Measurements from ENCODE around the gene FAM131A.
"Not testable (repeated sequence)": the region's sequence is repeated elsewhere in the genome, so short reads cannot be mapped to it uniquely, and the experiment has no call there.

The FAM131A gene

DNA sequence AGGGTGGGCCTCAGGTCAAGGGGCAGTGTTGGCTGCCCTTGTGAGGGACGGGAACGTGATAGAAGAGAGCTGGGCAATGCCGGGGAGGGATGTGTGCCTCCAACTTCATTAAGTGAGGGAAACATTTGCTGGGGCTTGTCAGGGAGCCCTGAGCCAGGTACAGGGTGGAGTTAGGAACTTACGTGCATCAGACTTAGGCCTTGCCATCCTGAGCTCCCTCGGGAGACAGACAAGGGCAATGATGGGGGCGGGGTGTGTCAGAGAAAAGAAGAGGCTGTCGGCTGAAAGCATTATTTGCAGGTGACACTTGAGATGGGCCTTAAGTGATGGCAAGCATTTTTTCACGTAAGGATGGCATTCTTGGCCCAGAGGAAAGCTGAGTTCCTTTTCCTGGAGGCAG lies 1.6 kb downstream of the FAM131A start:
- no peaks in the 10 kb centered on the region for H3K9me3 ChIP-seq (ENCODE audit: control insufficient read depth in 1 of 2, low read length in 2 of 2)
- no peak overlapping the region for H3K27ac ChIP-seq (ENCODE audit: low read depth, low read length)
- peaks cover 28 to 43% of the 10 kb centered on the region in 2 donors for H3K4me1 ChIP-seq (ENCODE audit: control insufficient read depth in 1 of 2, insufficient read depth in 2 of 2, low read length in 2 of 2)
- H3K36me3 ChIP-seq (ENCODE audit: control insufficient read depth in 1 of 2, insufficient read depth in 2 of 2, low read length in 2 of 2) = peaks cover 8 to 33% of the 10 kb centered on the region in 2 donors
- no peak overlapping the region for H3K4me3 ChIP-seq (ENCODE audit: low read depth in 1 of 2, low read length in 2 of 2)
- no peak overlapping the region for H3K9ac ChIP-seq (ENCODE audit: low read depth in 1 of 2, low read length in 2 of 2)
- H3K27me3 ChIP-seq (ENCODE audit: control insufficient read depth in 1 of 2, insufficient read depth in 2 of 2, low read length in 2 of 2) = no peaks in the 10 kb centered on the region

- H3K9ac ChIP-seq (ENCODE audit: low read depth in 1 of 2, low read length in 2 of 2); H3K27ac ChIP-seq (ENCODE audit: low read depth, low read length); H3K27me3 ChIP-seq (ENCODE audit: control insufficient read depth in 1 of 2, insufficient read depth in 2 of 2, low read length in 2 of 2); H3K9me3 ChIP-seq (ENCODE audit: control insufficient read depth in 1 of 2, low read length in 2 of 2); H3K4me3 ChIP-seq (ENCODE audit: low read depth in 1 of 2, low read length in 2 of 2): not testable (repeated sequence)
- peaks cover 2 to 31% of the 10 kb centered on the region in 2 donors for H3K36me3 ChIP-seq (ENCODE audit: control insufficient read depth in 1 of 2, insufficient read depth in 2 of 2, low read length in 2 of 2)
- H3K4me1 ChIP-seq (ENCODE audit: control insufficient read depth in 1 of 2, insufficient read depth in 2 of 2, low read length in 2 of 2) = peaks cover 28 to 43% of the 10 kb centered on the region in 2 donors
Measured at GRCh38 chr3:184339451-184340135, 2.2 kb downstream of the FAM131A start.

- Histone ChIP-seq H3K4me3 (ENCODE audit: low read depth in 1 of 2, low read length in 2 of 2) (no peak overlapping the region), H3K9me3 (ENCODE audit: control insufficient read depth in 1 of 2, low read length in 2 of 2) (no peaks in the 10 kb centered on the region), H3K4me1 (ENCODE audit: control insufficient read depth in 1 of 2, insufficient read depth in 2 of 2, low read length in 2 of 2) (peaks cover 23 to 42% of the 10 kb centered on the region in 2 donors), H3K27ac (ENCODE audit: low read depth, low read length) (no peak overlapping the region), H3K36me3 (ENCODE audit: control insufficient read depth in 1 of 2, insufficient read depth in 2 of 2, low read length in 2 of 2) (peaks cover 0 to 27% of the 10 kb centered on the region in 2 donors), H3K9ac (ENCODE audit: low read depth in 1 of 2, low read length in 2 of 2) (no peak overlapping the region), H3K27me3 (ENCODE audit: control insufficient read depth in 1 of 2, insufficient read depth in 2 of 2, low read length in 2 of 2) (no peaks in the 10 kb centered on the region)
Measured at GRCh38 chr3:184341925-184342324, 4.5 kb downstream of the FAM131A start.

GRCh38 chr3:184343200-184343876 lies 5.9 kb downstream of the FAM131A start:
- Histone ChIP-seq H3K36me3 (ENCODE audit: control insufficient read depth in 1 of 2, insufficient read depth in 2 of 2, low read length in 2 of 2) (peaks cover 0 to 33% of the 10 kb centered on the region in 2 donors), H3K4me1 (ENCODE audit: control insufficient read depth in 1 of 2, insufficient read depth in 2 of 2, low read length in 2 of 2) (peaks cover 18 to 27% of the 10 kb centered on the region in 2 donors), H3K4me3 (ENCODE audit: low read depth in 1 of 2, low read length in 2 of 2) (no peak overlapping the region), H3K9me3 (ENCODE audit: control insufficient read depth in 1 of 2, low read length in 2 of 2) (no peaks in the 10 kb centered on the region), H3K27ac (ENCODE audit: low read depth, low read length) (no peak overlapping the region), H3K9ac (ENCODE audit: low read depth in 1 of 2, low read length in 2 of 2) (no peak overlapping the region), H3K27me3 (ENCODE audit: control insufficient read depth in 1 of 2, insufficient read depth in 2 of 2, low read length in 2 of 2) (no peaks in the 10 kb centered on the region)

GRCh38 chr3:184344579-184345316 lies 7.3 kb downstream of the FAM131A start:
- no peak overlapping the region for H3K9ac ChIP-seq (ENCODE audit: low read depth in 1 of 2, low read length in 2 of 2)
- no peak overlapping the region for H3K4me3 ChIP-seq (ENCODE audit: low read depth in 1 of 2, low read length in 2 of 2)
- H3K4me1 ChIP-seq (ENCODE audit: control insufficient read depth in 1 of 2, insufficient read depth in 2 of 2, low read length in 2 of 2) = peaks cover 15 to 23% of the 10 kb centered on the region in 2 donors
- no peaks in the 10 kb centered on the region for H3K27me3 ChIP-seq (ENCODE audit: control insufficient read depth in 1 of 2, insufficient read depth in 2 of 2, low read length in 2 of 2)
- no peak overlapping the region for H3K27ac ChIP-seq (ENCODE audit: low read depth, low read length)
- no peaks in the 10 kb centered on the region for H3K9me3 ChIP-seq (ENCODE audit: control insufficient read depth in 1 of 2, low read length in 2 of 2)
- H3K36me3 ChIP-seq (ENCODE audit: control insufficient read depth in 1 of 2, insufficient read depth in 2 of 2, low read length in 2 of 2) = peaks cover 0 to 33% of the 10 kb centered on the region in 2 donors

DNA sequence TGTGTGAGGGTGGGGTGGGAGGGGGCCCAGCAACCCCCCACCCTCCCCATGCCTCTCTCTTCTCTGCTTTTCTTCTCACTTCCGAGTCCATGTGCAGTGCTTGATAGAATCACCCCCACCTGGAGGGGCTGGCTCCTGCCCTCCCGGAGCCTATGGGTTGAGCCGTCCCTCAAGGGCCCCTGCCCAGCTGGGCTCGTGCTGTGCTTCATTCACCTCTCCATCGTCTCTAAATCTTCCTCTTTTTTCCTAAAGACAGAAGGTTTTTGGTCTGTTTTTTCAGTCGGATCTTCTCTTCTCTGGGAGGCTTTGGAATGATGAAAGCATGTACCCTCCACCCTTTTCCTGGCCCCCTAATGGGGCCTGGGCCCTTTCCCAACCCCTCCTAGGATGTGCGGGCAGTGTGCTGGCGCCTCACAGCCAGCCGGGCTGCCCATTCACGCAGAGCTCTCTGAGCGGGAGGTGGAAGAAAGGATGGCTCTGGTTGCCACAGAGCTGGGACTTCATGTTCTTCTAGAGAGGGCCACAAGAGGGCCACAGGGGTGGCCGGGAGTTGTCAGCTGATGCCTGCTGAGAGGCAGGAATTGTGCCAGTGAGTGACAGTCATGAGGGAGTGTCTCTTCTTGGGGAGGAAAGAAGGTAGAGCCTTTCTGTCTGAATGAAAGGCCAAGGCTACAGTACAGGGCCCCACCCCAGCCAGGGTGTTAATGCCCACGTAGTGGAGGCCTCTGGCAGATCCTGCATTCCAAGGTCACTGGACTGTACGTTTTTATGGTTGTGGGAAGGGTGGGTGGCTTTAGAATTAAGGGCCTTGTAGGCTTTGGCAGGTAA lies 8.1 kb downstream of the FAM131A start:
- H3K9me3 ChIP-seq (ENCODE audit: control insufficient read depth in 1 of 2, low read length in 2 of 2) = no peaks in the 10 kb centered on the region
- H3K9ac ChIP-seq (ENCODE audit: low read depth in 1 of 2, low read length in 2 of 2) = peak overlapping the region in 1 of 2 donors; percentile 14
- peaks cover 15 to 23% of the 10 kb centered on the region in 2 donors for H3K4me1 ChIP-seq (ENCODE audit: control insufficient read depth in 1 of 2, insufficient read depth in 2 of 2, low read length in 2 of 2)
- peaks cover 0 to 33% of the 10 kb centered on the region in 2 donors for H3K36me3 ChIP-seq (ENCODE audit: control insufficient read depth in 1 of 2, insufficient read depth in 2 of 2, low read length in 2 of 2)
- no peak overlapping the region for H3K4me3 ChIP-seq (ENCODE audit: low read depth in 1 of 2, low read length in 2 of 2)
- no peak overlapping the region for H3K27ac ChIP-seq (ENCODE audit: low read depth, low read length)
- no peaks in the 10 kb centered on the region for H3K27me3 ChIP-seq (ENCODE audit: control insufficient read depth in 1 of 2, insufficient read depth in 2 of 2, low read length in 2 of 2)

DNA sequence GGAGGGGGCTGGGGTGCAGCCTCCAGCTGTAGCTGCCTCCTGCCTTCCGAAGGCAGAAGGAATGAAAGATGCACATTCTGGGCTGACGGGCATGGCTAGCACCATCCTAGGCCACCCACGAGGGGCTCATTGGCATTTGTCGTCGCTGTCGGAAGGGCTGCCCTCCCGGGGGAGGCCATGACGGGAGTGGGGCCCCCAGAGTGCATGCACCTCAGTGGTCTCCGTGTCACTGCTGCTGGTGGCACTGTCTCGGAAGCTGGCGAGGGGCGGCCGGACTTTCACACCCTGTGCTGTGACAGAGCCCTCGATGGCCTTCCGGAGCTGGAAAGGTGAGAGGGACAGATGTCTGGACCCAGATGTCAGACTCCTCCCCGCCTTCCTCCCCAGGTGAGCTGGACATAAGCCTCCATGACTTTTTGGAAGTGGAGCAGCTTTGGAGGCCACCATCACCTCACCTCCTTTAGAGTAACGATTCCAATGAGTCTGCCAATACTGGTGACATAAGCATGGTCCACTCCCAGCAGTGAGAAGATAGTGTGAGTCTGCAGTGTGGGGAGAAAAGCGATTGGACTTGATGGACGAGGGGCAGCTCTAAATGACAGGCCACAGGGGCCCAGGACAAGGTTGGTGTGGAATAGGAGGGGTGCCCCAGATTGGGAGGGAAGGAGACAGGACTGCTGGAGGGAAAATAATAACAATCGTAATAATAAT lies 9.2 kb downstream of the FAM131A start:
- H3K4me3 ChIP-seq (ENCODE audit: low read depth in 1 of 2, low read length in 2 of 2) = no peak overlapping the region
- H3K4me1 ChIP-seq (ENCODE audit: control insufficient read depth in 1 of 2, insufficient read depth in 2 of 2, low read length in 2 of 2) = peaks cover 18 to 20% of the 10 kb centered on the region in 2 donors
- H3K27ac ChIP-seq (ENCODE audit: low read depth, low read length) = no peak overlapping the region

DNA sequence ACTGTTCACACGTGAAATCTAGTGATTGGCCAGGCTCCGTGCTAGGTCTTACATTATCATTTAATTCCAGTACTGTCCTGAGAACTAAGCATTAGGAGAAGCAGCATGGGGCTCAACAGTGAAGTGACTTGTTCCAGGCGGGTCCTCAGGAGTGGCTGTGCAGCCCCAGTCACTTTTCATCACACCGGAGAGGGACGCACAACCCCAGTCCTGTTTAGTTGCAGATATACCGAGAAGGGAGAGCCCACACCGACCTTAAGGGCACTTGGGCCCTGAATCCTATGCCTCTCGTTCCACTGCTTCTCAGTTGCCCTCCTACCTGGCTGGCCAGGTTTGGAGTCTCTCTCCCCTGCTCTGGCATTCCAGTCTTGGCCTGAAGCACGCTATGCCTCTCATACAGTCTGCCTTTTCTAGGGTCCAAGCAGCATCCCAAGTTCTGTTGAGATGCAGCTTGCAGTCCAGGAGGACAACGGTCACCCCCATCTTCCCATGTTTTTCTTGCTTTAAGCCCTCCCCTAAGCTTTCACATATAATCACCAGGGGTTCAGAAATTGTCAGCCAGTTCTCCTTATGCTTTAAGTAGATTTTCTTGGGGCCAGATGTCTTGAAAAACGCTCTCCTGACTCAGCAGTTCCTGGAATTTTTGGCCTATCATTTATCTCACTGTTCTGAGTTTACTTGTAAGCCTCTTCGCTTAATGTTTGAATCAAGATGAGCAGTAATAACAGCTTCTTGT lies 10.1 kb downstream of the FAM131A start:
- peaks cover 0 to 28% of the 10 kb centered on the region in 2 donors for H3K36me3 ChIP-seq (ENCODE audit: control insufficient read depth in 1 of 2, insufficient read depth in 2 of 2, low read length in 2 of 2)
- H3K9me3 ChIP-seq (ENCODE audit: control insufficient read depth in 1 of 2, low read length in 2 of 2) = no peaks in the 10 kb centered on the region
- H3K4me3 ChIP-seq (ENCODE audit: low read depth in 1 of 2, low read length in 2 of 2) = no peak overlapping the region
- no peak overlapping the region for H3K27ac ChIP-seq (ENCODE audit: low read depth, low read length)
- H3K4me1 ChIP-seq (ENCODE audit: control insufficient read depth in 1 of 2, insufficient read depth in 2 of 2, low read length in 2 of 2) = peaks cover 21 to 23% of the 10 kb centered on the region in 2 donors
- H3K27me3 ChIP-seq (ENCODE audit: control insufficient read depth in 1 of 2, insufficient read depth in 2 of 2, low read length in 2 of 2) = no peaks in the 10 kb centered on the region
- no peak overlapping the region for H3K9ac ChIP-seq (ENCODE audit: low read depth in 1 of 2, low read length in 2 of 2)

More for the DNA sequence above, 9.2 kb downstream of the FAM131A start:
- Histone ChIP-seq H3K9ac (ENCODE audit: low read depth in 1 of 2, low read length in 2 of 2) (no peak overlapping the region), H3K36me3 (ENCODE audit: control insufficient read depth in 1 of 2, insufficient read depth in 2 of 2, low read length in 2 of 2) (peaks cover 0 to 33% of the 10 kb centered on the region in 2 donors), H3K9me3 (ENCODE audit: control insufficient read depth in 1 of 2, low read length in 2 of 2) (no peaks in the 10 kb centered on the region), H3K27me3 (ENCODE audit: control insufficient read depth in 1 of 2, insufficient read depth in 2 of 2, low read length in 2 of 2) (no peaks in the 10 kb centered on the region)

- Histone ChIP-seq H3K4me1 (ENCODE audit: control insufficient read depth in 1 of 2, insufficient read depth in 2 of 2, low read length in 2 of 2) (peaks cover 27 to 28% of the 10 kb centered on the region in 2 donors), H3K36me3 (ENCODE audit: control insufficient read depth in 1 of 2, insufficient read depth in 2 of 2, low read length in 2 of 2) (peaks cover 0 to 22% of the 10 kb centered on the region in 2 donors), H3K4me3 (ENCODE audit: low read depth in 1 of 2, low read length in 2 of 2) (no peak overlapping the region), H3K9me3 (ENCODE audit: control insufficient read depth in 1 of 2, low read length in 2 of 2) (no peaks in the 10 kb centered on the region), H3K27me3 (ENCODE audit: control insufficient read depth in 1 of 2, insufficient read depth in 2 of 2, low read length in 2 of 2) (no peaks in the 10 kb centered on the region), H3K27ac (ENCODE audit: low read depth, low read length) (no peak overlapping the region), H3K9ac (ENCODE audit: low read depth in 1 of 2, low read length in 2 of 2) (no peak overlapping the region)
Measured at GRCh38 chr3:184348057-184348382, 10.6 kb downstream of the FAM131A start.
